ENCODE measurements around the gene SLC38A3.

Gene SLC38A3

GRCh38 chr3:50215529-50215928, 10.5 kb downstream of the SLC38A3 start:
- no peak overlapping the region for H3K4me3 ChIP-seq (ENCODE audit: low read depth, low read length)
- no peak for DNase-seq (ENCODE audit: low read depth)
- TF ChIP-seq MAX (IDR thresholded peaks at IDR 0.05; ENCODE audit: low read depth, low read length) = no peak

DNA sequence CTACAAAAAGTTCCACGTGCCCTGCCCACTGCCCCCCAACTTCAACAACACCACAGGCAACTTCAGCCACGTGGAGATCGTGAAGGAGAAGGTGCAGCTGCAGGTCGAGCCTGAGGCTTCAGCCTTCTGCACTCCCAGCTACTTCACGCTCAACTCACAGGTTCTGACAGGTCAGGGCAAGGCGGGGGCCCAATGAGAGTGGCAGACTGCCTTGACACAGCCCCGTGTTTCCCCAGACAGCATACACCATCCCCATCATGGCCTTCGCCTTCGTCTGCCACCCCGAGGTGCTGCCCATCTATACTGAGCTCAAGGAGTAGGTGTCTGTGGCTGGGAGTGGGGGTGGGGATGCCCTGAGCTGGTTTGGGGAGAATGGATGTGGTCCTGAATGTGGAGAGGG, 12.6 kb downstream of the SLC38A3 start:
- TF ChIP-seq, protein P1, sequence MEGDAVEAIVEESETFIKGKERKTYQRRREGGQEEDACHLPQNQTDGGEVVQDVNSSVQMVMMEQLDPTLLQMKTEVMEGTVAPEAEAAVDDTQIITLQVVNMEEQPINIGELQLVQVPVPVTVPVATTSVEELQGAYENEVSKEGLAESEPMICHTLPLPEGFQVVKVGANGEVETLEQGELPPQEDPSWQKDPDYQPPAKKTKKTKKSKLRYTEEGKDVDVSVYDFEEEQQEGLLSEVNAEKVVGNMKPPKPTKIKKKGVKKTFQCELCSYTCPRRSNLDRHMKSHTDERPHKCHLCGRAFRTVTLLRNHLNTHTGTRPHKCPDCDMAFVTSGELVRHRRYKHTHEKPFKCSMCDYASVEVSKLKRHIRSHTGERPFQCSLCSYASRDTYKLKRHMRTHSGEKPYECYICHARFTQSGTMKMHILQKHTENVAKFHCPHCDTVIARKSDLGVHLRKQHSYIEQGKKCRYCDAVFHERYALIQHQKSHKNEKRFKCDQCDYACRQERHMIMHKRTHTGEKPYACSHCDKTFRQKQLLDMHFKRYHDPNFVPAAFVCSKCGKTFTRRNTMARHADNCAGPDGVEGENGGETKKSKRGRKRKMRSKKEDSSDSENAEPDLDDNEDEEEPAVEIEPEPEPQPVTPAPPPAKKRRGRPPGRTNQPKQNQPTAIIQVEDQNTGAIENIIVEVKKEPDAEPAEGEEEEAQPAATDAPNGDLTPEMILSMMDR (IDR thresholded peaks at IDR 0.05; ENCODE audit: low read depth, low read length) = no peak
- TF ChIP-seq POLR2A (IDR thresholded peaks at IDR 0.05; ENCODE audit: extremely low read depth, insufficient read length) (no peak), MAX (IDR thresholded peaks at IDR 0.05; ENCODE audit: low read depth, low read length) (no peak), MYC (IDR thresholded peaks at IDR 0.05; ENCODE audit: low read depth, low read length) (no peak)
- no peak for DNase-seq (ENCODE audit: low read depth)
- H3K4me3 ChIP-seq (ENCODE audit: low read depth, low read length) = no peak overlapping the region

- no peak for DNase-seq (ENCODE audit: low read depth)
- TF ChIP-seq, protein P1 (IDR thresholded peaks at IDR 0.05; ENCODE audit: low read depth, low read length) = no peak
- TF ChIP-seq MYC (IDR thresholded peaks at IDR 0.05; ENCODE audit: low read depth, low read length) (no peak), POLR2A (IDR thresholded peaks at IDR 0.05; ENCODE audit: extremely low read depth, insufficient read length) (no peak), MAX (IDR thresholded peaks at IDR 0.05; ENCODE audit: low read depth, low read length) (no peak)
- H3K4me3 ChIP-seq (ENCODE audit: low read depth, low read length) = no peak overlapping the region
Observed at GRCh38 chr3:50218448-50218847, 13.4 kb downstream of the SLC38A3 start.

DNA sequence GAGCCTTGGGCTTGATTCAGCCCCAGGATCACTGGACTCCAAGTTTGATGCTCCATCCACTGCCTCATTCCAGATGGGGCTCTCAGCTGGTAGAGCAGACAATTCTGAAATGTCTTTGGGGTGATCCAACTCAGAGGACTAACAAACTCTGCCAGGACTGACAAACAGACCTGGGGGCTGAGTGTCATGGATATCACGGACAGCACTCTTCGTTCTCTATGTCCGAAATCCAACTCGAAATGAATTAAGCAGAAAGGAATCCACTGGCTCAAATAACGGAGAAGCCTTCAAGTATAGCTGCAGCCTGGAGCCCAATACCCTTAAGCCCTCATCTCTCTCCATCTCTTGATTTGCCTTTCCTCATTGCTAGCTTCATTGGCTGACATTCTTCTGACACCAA, 14.2 kb downstream of the SLC38A3 start:
- DNase-seq (ENCODE audit: low read depth) = no peak
- no peak overlapping the region for H3K4me3 ChIP-seq (ENCODE audit: low read depth, low read length)
- TF ChIP-seq POLR2A (IDR thresholded peaks at IDR 0.05; ENCODE audit: extremely low read depth, insufficient read length) = no peak

DNA sequence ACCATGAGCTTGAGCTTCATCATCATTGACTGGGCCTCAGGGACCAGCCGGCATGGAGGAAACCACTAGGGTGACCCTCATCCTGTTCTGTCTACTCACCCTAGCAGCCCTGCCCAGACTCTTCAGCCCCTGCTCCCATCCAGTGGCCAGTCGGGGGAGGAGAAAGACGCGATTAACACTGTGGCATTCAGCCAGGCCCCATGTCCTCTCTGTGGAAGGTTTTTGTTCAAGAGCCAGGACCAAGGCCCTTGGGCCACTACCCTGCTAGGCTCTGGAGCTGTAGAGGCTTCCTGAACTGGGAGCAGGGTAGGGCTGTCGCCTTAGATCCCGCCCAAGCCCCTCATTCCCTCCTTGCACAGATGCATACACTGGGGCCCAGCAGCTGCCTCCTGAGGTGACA, 15.0 kb downstream of the SLC38A3 start:
- no peak overlapping the region for H3K4me3 ChIP-seq (ENCODE audit: low read depth, low read length)
- no peak for TF ChIP-seq MYC (IDR thresholded peaks at IDR 0.05; ENCODE audit: low read depth, low read length)
- TF ChIP-seq POLR2A (IDR thresholded peaks at IDR 0.05; ENCODE audit: extremely low read depth, insufficient read length) = no peak
- TF ChIP-seq, protein P1 (IDR thresholded peaks at IDR 0.05; ENCODE audit: low read depth, low read length) = no peak
- no peak for TF ChIP-seq MAX (IDR thresholded peaks at IDR 0.05; ENCODE audit: low read depth, low read length)
- DNase-seq (ENCODE audit: low read depth) = no peak

DNA sequence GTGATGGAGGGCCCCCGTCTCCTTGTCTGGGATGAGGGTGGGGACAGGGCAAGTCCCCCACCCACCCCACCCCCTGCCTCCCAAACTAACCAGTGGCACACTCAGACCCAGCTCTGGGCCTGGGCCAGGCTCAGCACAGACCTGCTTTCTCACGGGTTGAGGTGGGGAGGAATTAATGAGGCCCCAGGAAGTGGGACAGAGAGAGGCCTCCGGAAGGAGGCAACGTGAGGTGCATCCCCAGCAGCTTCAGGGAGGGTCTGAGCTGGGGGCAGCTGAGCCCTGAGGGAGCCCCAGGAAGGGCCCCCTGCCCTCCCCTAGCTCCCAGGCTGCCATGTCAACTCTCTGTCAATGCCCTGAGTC, 16.0 kb downstream of the SLC38A3 start:
- TF ChIP-seq MAX (IDR thresholded peaks at IDR 0.05; ENCODE audit: low read depth, low read length) (no peak), MYC (IDR thresholded peaks at IDR 0.05; ENCODE audit: low read depth, low read length) (no peak), POLR2A (IDR thresholded peaks at IDR 0.05; ENCODE audit: extremely low read depth, insufficient read length) (no peak)
- TF ChIP-seq, protein P1 (IDR thresholded peaks at IDR 0.05; ENCODE audit: low read depth, low read length) = no peak
- DNase-seq (ENCODE audit: low read depth) = no peak
- H3K4me3 ChIP-seq (ENCODE audit: low read depth, low read length) = no peak overlapping the region

- no peak for TF ChIP-seq MYC (IDR thresholded peaks at IDR 0.05; ENCODE audit: low read depth, low read length)
- TF ChIP-seq, protein P1 (IDR thresholded peaks at IDR 0.05; ENCODE audit: low read depth, low read length) = peak; percentile 17
- no peak overlapping the region for H3K4me3 ChIP-seq (ENCODE audit: low read depth, low read length)
- DNase-seq (ENCODE audit: low read depth) = peak; percentile 36
Observed at GRCh38 chr3:50221411-50222168, 16.5 kb downstream of the SLC38A3 start.

Measured in NB4 (cell line).